Suppressor macrophage treated with lipopolysaccharide for 1 hour (primary cell): ENCODE measurements around the gene AAK1.
"Not testable (repeated sequence)": the region's sequence is repeated elsewhere in the genome, so short reads cannot be mapped to it uniquely, and the experiment has no call there.

ENCODE experiments used
- DNase-seq, 3 donors: peaks; one replicate each; pipeline ENCODE4 v3.0.0-alpha.2; 2020 to 2022

The AAK1 gene

GRCh38 chr2:69567157-69567908 lies 76.2 kb downstream of the AAK1 start:
- DNase-seq: no peak

DNA sequence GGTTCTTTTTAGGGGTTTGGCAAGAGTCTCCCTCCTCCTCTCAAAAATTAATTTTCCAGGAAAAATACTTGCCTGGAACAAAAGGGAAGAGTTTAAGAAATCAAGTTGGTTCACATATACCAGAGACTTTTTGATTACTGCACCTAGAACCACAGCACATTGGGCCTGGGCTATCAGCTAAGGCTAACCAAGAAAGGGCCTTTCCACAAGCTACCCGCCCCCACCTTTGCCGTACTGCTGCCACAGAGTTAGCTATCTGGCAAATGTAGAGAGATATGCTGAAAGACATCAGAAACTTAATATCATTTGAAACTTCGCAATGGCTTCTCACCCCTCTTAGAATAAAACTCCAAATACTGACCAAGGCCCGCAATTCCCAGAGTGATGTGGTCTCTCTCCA lies 76.9 kb downstream of the AAK1 start:
- no peak for DNase-seq

- DNase-seq: peak; percentile 72 to 84 (median 77)
Observed at GRCh38 chr2:69565431-69565839, 78.1 kb downstream of the AAK1 start.

DNA sequence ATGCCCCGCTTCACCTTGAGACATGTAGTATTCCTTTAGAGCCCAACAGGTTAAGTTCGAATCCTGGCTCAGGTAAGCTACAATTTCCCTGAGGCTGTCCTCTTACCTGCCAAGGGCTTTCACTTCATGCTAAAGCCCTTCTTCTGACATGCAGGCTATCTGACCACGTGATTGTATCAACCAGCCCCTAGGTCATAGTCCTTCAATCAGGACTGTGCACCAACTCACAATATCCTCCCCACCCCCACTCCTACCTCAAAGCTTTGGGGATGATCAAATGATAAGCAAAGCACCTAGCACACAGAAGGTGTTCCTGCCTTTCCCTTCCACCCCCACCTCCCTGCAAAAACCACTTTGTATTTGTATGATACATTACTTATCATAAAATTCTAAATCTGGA lies 78.9 kb downstream of the AAK1 start:
- no peak for DNase-seq

DNA sequence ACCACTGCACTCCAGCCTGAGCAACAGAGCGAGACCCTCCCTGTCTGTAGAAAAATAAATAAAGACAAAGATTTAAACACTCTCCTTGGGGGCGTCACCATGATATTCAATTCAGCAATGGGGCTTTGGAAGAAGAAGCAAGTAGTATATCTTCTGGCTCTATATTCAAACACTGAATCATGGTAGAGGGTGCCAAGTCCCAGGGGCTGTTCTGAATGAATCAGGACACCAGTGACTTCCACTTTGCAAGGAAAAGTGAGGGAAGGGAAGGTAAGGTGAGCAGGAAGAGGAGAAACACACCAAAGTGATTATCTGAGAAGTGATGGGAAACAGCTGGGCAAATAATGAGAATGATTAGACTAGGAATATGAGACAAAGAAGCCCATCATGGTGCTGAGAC lies 80.5 kb downstream of the AAK1 start:
- no peak for DNase-seq

DNA sequence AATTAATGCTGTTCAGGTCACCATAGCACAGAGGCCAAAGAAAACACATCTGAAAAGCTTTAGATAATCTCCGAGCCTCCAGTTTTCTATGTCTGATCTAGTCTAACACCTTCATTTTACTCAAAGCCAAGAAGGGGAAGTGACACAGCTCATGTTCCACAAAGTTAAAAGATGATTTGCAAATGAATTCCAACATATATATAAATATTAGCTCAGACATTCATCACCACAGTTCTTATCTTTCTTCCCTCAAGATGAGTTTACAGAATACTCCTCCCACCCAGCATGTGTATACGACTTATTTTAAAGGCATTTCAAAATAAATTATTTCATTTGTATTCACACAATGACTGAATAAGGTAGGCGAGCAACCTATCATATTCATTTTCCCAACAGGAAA lies 82.4 kb downstream of the AAK1 start:
- DNase-seq: no peak

DNA sequence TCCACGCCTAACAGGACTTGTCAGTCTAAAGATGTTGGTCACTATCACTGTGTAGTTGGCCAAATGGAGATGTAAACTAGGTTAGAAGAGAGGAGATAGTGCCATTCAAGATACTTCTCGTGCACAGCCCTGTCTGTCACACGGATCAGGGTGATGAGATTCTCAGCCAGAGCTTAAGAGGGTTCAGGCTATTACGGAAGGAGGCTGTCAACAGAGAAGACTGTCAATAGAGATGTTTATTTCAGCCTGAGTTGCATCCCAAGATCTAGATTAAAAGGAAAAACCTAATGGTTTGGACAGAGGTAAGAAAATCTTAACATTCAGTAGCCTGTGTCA lies 83.4 kb downstream of the AAK1 start:
- no peak for DNase-seq

DNA sequence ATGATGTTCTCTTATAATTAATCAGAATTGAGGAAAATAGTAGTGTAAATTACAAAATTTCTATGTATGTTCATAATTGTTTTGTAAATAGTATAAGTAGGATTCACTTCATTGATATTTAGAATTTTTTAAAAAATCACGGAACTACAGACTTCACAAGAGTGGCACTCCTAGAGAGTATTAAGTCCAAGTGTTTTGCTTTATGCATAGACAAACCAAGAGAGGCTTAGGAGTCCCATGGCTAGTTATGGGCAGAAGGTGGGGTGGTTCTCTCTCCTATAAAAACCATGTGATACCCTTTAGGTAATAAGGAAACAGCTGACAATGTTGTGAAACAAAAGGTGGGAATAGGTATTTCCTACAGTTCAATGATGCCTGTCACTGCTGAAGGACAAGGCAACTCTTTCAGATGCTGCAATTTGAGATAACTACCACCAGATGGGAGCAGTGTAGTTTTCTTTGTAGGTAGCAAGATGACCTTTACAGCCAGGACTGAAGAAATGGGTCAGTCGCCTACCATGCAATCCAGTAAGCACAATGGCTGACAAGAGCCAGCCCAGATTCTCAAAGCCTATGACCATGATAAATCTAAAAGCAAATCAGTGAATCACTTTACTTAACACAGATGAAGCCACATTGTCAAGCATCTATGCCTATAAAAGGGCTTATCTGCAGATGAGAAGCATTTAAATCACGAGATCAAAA lies 83.9 kb downstream of the AAK1 start:
- DNase-seq: peak; percentile 58 to 79 (median 79)

GRCh38 chr2:69556008-69556407 lies 87.5 kb downstream of the AAK1 start:
- DNase-seq: no peak

- DNase-seq: peak; percentile 84 to 93 (median 91)
Observed at GRCh38 chr2:69554981-69555380, 88.6 kb downstream of the AAK1 start.

DNA sequence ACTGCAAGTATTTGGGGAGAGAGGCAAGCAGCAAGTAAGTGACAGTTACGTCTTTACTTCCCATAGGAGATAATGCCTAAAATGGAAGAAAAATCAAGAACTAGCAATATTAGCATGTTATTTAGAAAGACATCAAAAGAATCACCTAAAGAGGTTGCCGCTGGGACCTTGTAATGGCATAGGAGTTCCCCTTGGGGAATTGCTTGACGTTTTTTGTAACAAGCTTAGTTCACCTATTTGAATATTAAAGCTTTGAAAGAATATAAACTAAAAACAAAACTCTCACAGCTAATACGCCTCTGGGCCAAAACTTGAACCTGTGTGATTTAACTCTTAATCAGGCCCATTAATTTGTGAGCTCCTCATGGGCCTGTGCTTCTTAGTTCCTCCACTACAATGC lies 89.0 kb downstream of the AAK1 start:
- DNase-seq: no peak

- peak; percentile 61 to 85 (median 82) for DNase-seq
Observed at GRCh38 chr2:69553991-69554390, 89.5 kb downstream of the AAK1 start.

GRCh38 chr2:69550511-69550910 lies 93.0 kb downstream of the AAK1 start:
- DNase-seq: not testable (repeated sequence)

DNA sequence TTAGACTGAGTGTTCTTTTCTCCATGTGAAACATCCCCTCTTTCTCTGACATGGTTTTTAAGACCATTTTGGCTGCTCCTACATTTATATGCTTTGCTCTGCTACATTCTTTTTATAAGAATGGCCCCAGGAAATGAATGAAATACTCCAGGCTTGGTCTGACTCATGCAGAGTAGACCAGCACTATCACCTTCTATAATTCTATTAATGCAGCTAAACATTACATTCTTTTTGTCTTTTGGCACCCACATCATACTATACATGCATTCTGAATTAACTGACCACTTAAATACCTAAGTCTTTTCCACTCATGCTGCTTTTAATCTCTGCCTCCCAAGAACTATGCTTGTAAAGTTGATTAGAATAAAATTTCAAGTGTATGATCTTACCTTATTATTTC lies 94.1 kb downstream of the AAK1 start:
- DNase-seq: no peak

- peak in 1 of 3 donors; percentile 7 for DNase-seq
Observed at GRCh38 chr2:69547984-69548715, 95.4 kb downstream of the AAK1 start.

GRCh38 chr2:69546646-69547045 lies 96.9 kb downstream of the AAK1 start:
- DNase-seq: no peak

- DNase-seq: no peak
Observed at GRCh38 chr2:69545477-69545932, 98.0 kb downstream of the AAK1 start.

DNA sequence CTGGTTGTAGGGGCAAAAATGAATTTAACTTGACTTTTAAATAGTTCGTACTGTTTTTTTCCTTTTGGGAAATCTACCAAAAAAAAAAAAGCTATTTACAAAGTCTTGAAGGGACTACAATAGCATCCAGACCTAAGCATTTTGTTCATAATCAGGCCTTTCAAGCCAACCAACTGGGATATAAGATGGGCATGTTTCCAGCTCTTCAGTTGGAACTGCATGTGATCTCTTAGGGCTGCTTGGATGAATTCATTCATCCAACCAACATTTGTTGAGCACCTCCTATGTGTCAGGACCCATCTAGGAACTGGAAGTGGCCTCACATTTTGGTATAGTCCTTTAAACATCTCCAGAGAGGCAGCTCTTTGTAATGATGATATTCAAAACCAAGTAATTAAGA lies 98.6 kb downstream of the AAK1 start:
- DNase-seq: no peak

- no peak for DNase-seq
Observed at GRCh38 chr2:69539549-69539908, 104.0 kb downstream of the AAK1 start.

- DNase-seq: peak; percentile 31 to 42 (median 35)
Observed at GRCh38 chr2:69538872-69539548, 104.5 kb downstream of the AAK1 start.

DNA sequence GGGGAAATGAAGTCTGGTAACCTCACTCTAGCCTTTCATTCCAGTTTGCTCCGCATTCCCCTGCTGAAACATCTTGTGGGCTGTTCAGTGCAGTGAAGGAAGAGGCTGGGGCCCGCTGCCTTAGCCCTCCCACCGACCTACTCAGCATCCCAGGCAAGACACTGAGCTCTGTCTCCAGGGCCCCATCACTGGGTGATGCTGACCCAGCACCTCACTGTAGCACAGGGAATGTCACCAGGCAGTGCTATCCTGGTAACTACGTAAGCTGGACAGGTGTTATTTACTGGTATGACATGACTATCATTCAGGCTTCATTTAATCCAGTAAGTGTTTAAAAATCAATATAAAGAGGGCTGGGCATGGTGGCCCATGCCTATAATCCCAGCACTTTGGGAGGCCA lies 105.3 kb downstream of the AAK1 start:
- DNase-seq: no peak

GRCh38 chr2:69535817-69536241 lies 107.7 kb downstream of the AAK1 start:
- peak; percentile 29 to 48 (median 34) for DNase-seq

GRCh38 chr2:69531186-69531585 lies 112.4 kb downstream of the AAK1 start:
- no peak for DNase-seq
